ENCODE results near the gene HEATR3.

The HEATR3 gene

DNA sequence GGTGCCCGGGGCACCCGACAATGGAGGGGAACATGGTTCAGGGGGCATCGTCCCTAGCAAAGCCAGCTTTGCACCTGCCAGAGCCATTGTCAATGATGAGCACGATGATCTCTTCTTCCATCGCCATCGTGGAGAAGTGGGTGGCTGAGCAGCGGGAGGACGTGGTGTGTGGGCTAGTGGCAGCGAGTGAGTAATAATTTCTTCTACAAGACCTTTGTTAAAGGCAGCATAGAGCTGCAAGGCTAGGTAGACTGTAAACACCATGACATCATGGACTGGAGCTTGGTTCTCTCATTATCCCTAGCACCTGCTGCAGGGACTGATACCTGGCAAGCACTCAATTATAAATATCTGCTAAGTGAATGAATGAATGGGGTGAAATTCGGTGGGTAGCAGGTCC, 6.7 kb upstream of the HEATR3 start:
- no peak for DNase-seq

DNA sequence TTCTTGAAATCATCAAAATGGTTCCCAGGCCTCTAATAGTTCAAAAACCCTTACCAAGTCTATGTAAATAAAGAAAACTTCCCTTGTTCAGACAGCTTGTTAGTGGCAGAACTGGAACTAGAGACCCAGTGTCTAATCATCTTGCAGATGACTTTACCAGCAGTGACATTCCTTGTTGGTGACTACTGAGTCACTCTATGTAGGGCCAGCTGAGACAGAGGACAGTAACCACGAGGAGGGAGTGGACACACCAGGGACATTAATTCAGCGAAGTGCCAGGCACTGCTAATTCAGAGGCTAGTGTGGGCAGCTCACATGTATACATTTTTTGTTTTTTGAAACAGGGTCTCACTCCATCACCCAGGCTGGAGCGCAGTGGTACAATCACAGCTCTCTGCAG, 6.1 kb upstream of the HEATR3 start:
- DNase-seq: no peak

DNA sequence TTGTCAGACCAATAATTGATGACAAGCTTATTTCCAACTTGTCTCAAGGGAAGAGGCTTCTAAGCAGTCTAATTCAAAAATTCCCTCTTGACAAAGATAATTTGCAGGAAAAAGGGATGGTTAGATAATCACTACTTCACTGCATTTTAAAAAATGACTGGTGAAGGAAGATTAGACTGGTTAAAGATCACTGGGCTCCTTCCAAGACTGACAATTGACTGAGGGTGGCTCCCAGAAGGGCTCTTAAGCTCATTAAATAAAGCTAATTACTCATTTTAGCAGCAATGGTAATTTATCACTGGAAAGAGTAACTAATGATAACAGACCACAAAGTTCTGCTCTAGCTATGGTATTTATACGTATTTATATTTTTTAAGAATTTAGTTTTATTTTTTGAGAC, 4.4 kb upstream of the HEATR3 start:
- no peak for DNase-seq

DNA sequence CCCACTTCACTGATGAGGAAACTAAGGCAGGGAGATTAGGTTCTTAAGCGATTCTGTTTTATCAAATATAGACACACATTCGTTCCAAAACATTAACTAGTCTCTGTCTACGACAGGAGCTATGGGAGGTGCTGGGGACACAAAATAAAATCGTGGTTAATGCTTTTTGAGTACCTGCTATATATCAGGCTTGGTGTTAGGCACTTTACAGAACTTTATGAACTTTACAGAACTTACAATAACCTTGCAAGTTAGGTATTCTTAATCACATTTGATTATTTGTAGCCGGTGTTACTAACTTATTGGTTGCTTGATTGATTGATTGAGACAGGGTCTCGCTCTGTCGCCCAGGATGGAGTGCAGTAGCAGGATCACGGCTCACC, 538 bp upstream of the HEATR3 start:
- no peak for DNase-seq

DNA sequence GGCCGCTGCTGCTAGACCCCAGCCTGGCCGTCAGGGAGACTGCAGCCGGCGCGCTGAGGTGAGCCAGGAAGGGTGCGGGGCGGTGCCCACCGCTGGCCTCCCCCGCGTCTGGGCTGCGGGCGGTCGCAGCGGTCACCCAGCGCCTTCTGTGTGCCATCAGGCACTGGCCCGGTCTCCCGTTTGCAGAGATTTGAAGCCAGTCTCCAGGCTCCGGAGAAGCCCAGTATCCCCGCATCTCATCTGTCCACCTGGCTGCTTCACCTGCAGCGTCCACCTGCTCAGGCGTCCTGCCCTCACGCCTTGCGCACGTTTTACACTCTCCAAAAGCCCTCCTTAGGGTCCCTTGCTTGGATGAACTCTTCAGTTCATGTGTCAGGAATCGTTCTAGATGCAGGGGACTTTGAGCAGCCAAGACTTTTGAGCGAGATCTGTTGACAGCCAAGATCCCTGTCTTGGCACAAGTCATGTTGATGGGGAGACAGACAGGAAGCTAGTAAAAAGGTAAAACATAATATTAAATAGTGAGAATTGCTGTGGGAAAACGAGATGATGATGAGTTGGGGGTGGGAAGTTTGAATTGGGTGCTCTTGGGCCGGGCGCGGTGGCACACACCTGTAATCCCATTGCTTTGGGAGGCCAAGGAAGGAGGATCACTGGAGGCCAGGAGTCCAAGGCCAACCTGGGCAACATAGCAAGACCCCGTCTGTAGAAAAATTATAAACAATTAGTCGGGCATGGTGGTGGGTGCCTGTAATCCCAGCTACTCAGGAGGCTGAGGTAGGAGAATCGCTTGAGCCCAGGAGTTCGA, 916 bp downstream of the HEATR3 start:
- DNase-seq: no peak

DNA sequence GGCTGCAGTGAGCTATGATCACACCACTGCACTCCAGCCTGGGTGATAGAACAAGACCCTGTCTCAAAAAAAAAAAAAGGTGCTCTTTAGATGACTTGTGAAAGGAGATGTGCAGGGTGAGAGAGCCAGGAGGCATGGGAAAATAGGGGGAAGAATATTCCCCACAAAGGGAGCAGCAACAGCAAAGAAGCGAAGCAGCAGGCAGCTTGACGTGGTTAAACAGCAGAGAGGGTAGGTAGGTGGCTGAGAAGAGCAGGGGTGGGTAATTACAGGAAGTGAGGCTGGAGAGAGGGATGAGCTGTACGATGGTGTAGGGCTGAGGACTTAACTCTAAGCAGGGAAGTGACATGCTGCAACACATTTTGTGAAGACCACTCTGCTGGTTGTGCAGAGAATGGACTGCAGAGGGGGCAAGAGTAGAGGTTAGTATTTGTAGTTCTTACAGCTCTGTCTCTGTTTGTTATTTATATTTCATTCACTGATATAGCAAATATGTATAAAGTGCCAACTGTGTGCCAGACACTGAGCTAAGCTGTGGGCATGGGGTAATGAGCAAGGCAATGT, 1.6 kb downstream of the HEATR3 start:
- peak; percentile 17 for DNase-seq

DNA sequence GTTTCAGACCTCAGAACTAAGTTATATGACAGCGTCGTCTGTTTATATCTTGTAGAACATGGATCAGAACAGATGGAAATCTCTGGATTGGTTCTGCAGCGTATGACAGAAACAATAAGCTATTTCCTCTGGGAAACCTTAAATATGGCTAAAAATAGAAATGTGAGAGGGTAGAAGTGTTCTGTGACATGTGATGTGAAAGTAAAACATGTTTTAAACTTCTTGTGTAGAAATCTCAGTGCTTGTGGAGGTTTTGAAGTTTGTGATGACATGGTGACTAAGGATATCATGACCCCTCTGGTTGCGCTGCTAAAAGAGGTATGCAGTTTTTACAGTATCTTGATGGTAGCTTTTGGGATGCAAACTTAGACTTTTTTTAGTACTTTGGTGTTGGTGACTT, 2.8 kb downstream of the HEATR3 start:
- DNase-seq: no peak

DNA sequence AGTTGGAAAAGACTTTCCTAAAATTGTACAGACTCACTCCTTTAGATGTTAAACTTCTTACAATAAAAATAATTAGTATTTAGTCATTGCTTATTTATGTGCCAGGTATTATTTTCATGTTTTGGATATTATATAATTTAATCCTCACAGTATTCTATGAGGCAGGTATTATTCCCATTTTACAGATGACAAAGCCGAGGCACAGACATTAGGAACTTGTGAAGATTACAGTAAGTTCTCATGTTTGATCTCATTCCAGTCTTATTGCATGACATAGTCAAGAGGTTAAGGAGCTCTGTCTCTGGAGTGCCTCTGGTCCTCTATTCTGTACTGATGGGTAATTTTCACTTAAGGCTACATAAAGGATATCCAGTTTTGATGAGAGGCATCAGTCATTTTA, 3.3 kb downstream of the HEATR3 start:
- DNase-seq: no peak

DNA sequence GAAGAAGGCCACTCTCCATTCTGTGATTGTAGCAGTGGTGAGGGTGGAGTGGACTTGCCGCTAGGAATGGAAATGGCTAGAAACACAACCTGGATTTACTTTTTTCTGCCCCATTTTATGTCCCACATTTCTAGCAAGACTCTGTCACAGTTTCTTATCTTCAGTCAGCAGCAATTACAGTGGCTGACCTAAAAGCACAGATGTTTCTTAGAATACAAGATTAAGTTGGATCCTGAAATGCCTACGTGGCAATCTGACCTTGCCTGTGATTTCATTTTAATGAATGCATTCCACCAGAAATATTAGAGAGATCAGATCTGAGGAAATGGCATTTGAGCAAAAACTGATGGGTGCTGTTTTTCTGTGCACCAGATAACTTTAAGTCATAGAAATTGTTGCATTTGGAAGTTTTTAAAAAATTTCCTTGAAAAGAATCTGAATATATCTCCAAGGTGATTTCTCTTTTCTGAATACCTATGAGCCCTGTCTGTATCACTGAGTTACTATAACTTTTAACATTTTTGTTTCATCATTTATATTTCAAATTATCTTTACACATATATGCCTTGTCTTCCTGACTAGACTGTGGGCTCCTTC, 5.4 kb downstream of the HEATR3 start:
- no peak for DNase-seq

DNA sequence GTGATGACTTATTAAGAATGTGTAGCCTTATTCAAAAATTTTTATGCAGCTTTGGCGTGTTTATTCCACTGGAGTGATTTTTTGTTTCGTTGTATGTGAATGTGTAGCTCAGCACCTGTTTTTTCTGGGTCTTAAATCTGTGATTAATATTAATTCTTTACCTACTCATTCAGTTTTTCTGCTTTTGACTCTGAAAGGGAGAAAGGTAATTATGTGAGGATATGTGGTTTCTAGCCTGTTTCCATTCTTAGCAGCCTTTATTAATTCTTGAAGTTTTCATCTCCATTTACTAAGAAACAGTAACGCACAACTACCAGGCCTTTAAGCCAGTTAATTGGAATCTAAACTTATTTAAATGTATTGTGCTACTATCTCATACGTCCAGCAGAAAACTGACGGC, 7.0 kb downstream of the HEATR3 start:
- DNase-seq: no peak

DNA sequence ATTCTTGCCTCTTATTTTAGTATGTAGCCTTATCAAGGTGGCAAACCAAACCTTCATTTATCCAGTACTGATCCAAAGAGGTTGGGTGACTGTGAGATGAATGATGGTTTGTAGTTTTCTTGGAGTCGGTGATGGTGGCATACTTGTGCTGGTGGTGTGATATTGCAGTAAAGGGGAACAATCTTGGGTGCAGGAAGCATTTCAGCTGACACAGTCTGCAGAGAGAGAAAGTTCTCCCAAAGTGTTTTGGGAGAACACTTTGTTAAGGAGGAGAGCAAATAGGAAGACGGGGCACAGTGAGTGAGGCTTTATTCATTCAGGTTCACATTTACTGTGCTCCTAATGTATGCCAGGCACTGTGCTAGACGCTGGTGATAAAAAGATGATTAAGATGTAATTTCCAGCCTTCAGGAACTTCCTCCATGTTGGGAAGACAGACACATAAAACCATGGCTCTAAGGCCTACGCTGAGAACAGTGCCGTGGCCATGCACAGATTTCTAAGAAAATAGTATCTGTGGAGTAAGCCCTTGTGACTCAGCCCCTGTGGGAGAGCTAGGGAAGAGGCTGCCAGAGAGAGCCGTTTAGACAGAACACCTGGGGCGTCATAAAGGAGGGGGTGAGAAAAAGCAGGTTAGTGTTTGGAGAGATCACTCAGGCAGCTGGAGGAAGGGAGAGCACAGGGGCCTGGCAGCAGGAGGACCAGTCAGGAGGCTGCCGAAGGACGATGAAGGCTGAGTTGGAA, 13.8 kb downstream of the HEATR3 start:
- no peak for DNase-seq

DNA sequence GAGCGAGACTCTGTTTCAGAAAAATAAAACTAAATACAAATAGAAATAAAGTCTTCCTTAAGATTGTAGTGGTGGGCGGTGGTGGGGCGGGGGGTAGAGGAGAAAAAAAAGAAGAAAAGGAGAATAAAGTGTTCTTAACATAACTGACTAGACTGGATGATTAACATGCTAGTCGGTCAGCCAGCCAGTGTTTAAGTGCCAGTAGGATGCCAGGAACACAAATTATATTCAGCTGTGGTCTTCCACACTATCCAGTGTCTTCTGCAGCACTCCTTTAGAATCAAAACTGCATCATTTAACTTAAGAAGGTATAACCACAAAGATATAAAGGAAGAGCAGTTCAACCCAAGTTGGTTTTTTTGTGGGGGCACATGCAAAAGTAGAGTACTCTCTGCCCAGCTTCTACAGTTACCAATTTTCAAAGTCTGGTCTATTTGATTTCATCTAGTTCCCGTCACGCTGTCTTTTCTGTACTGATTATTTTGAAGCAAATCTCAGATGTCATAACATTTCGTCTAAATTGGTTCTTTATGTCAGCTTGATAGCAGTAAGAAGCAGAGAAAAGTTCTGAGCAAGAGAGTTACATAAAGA, 15.8 kb downstream of the HEATR3 start:
- no peak for DNase-seq

DNA sequence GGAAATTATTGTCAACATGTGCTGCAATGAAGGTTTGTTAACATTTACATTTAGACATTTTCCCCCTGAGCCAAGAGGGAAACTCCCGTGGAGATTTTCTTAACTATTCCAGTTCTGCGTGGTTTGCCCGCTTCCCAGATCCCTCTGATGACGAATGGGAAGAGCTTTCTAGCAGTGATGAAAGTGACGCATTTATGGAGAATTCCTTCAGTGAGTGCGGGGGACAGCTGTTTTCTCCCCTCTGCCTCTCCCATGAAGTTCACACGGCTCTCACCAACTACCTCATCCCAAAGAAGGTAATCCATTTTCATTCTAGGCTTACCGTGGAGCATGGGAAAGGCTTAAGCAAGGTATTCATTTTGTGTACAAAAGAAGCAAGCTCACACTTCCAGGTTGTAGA, 18.2 kb downstream of the HEATR3 start:
- no peak for DNase-seq

DNA sequence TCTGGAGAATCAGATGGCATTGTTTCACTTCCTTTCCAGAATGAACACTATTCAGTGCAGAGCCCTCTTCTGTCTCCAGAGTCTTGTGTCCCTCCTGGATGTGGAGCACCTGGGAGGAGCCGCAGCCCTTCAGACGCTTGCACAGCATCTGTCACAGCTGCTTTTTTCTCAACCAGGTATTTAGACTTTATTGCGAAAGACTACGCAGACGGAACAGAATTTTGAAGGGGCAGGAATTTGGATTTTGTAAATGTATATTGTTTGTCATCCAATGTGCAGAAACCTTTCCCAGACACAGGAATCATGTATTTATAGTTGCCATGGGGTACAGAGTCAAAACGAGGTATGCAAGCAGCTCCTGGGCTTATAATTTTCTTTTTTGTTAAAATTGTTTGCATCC, 20.4 kb downstream of the HEATR3 start:
- DNase-seq: no peak

DNA sequence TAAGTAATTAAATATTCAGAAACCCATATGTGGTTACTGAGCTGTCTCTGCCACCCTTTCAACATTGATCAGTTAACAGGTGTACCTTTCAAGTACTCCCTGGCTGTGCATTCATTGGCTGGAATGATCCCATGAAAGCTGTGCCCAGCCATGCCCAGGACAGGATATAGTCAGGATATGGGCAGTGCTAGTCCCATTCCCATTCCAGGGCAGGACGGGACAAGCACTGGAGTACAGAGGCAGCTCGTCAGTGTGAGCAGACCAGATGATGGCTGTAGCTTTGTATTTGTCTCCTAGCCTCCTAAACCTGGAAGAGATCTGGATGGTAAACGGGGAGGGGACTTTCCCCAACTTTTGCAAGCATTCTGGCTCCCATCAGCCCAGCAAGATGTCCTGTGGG, 22.5 kb downstream of the HEATR3 start:
- DNase-seq: no peak

DNA sequence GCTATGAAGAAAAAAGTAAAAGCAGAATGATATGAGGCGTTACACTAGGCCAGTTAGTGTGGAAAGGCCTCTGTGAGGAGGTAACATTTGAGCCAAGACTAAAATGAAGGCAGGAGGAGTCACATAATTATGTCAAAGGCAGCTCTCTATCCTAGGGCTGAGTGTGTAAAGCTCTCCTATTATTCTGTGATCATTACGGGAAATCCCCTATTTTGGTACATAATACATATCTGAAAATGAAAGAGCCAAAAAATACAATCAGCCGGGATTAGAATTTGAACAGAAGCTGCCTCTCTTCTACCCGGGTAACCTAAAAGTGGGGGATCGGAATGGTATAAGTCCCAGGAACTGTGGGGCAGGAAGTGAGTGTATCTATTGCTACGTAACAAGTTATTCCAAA, 27.1 kb downstream of the HEATR3 start:
- no peak for DNase-seq

DNA sequence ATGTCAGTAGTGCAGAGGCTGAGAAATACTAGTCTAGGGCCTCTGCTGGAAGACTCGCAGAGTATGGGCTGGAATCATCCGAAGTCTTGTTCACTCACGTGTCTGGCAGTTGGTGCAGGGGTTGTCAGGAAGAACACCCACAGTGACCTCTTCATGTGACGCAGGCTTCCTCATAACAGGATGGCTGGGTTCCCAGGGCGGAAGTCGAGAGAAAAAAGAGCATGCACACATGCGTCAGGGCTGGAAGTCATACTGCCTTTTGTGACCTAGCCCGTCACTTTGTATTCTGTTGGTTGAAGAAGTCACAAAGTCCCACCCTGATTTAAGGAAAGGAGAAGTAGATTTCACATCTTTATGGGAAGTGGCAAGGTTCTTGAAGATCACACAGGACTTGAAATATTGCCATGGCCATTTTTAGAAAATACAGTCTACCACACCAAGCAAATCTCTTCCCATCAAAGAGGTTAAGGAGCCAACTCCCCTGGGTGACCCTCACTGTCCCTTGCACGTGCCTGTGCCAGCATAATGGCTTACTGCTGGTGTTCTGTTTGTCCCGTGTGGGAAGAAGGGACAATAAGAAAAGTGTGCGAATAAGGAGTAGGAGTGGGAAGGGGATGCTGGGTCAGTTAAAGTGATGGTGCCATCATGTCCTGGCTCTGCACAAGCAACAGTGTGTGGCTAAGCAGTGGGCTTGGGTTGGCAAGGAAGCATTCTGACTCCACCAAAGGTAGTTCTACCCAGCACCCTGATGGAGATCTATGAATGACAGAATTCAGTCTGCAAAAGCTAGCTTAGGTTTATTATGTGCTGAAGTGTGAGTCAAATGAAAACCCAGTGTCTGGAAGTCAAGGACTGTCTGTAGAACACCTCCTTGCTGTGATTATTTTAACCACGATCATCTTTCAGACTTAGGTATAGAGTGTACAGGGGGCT, 28.1 kb downstream of the HEATR3 start:
- DNase-seq: peak; percentile 21

DNA sequence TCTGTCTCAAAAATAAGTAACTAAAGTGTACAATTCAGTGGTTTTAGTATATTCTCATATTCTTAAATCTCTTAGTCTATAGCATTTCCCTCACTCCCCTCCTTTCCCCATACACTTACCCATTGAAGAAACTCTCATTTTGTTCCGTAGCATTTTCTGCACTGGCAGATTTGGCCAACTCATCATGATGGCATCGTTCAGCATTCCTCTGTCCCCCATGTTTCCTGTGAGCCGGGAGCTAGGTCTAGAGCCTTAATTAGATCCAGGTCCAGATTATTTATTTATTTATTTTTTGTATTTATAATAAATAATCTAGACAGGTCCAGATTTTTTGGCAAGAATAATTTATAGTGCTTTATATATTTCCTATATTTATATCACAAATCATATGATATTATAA, 31.0 kb downstream of the HEATR3 start:
- no peak for DNase-seq

DNA sequence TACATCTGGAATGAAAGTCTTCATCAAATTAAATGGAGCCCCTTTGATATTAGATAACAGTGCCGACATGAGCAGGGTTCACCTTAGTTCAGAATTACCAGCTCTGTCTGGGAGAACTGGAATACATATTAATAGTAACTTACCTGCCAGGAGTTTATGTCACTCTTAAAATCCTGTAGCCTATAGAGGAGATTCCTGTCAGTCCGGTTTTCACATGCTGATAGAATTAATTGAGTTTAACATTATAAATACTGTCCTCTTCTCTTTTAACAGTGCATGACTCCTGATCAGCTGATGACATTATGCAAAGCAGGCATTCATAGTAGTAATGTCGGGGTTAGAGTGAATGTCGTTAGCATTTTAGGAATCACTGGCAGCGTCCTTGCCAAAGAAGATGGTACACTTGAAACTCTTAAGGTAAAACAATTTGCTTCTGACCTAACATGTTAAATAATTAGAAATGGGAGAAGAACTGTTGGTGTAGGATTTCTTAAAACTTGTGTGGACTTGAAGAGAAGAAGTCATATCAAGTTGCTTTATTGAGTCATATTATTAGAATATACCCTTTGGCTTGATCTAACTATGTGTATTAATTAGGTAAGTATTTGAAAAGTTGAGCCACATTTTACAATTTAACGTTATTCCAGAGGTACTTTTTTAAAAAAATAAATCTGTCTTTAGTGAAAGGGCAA, 34.3 kb downstream of the HEATR3 start:
- no peak for DNase-seq

DNA sequence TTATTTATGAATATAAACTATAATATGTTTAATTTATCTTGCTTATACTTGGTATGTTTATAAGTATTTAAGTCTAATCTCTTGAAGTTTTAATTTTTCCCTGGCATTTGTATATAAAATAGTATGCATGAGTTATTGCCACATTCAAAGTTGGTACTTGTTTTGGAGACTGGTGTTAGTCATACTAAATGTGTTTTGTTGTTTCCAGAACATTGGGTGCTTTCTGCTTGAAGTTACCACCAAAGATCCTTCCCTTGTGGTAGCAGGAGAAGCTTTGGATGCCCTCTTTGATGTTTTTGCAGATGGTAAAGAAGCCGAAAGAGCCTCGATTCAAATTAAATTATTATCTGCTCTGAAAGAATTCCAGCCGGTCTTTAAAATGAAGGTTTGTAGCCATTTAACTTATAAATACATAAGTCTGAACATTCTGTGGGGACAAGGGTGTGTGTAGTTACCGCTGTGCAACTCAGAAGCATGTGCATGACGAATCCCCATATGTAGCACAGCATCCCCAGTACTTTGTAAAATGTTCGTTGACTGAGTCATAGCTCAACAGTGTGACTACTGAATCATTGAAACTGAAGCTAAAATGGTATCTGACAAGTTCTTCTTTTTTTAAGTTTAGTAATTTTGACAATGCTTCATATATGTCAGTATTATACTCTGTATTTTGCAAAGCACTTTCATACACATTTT, 36.4 kb downstream of the HEATR3 start:
- DNase-seq: no peak

DNA sequence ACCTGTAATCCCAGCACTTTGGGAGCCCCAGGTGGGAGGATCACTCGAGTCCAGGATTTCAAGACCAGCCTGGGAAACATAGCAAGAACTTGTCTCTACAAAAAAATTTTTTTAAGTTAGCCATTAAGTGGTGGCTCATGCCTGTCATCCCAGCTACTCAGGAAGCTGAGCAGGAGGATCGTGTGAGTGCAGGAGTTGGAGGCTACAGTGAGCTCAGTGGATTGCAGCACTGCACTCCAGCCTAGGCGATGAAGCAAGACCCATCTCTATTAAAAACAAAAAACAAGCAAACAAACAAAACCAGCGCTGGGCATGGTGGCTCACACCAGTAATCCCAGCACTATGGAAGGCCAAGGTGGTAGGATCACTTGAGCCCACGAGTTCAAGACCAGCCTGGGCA, 38.0 kb downstream of the HEATR3 start:
- DNase-seq: no peak
